GM12864 (cell line): Measurements from ENCODE around the gene DNAAF9.
"Not testable (repeated sequence)": the region's sequence is repeated elsewhere in the genome, so short reads cannot be mapped to it uniquely, and the experiment has no call there.

Experiments used
- DNase-seq: peaks from one replicate; pipeline ENCODE4 v3.0.0-alpha.2; 2011; ENCODE audit warnings: low read depth
- H3K4me3 ChIP-seq: 2 replicates; pipeline ENCODE4 v1.5.1; 2011; ENCODE audit warnings: mild to moderate bottlenecking, low read depth, low read length, control low read depth
- CTCF ChIP-seq: IDR thresholded peaks from 2 replicates; pipeline ENCODE4 v1.5.1; 2011; ENCODE audit warnings: low read depth, mild to moderate bottlenecking, moderate library complexity, low read length, control low read depth, inconsistent platforms; ENCODE audit errors: missing control alignments

Gene DNAAF9

GRCh38 chr20:3430376-3431069, 23.1 kb upstream of the DNAAF9 start:
- peak; percentile 68 for DNase-seq
- no peak for TF ChIP-seq CTCF
- H3K4me3 ChIP-seq, result no peak overlapping the region

GRCh38 chr20:3426766-3427165, 19.3 kb upstream of the DNAAF9 start:
- H3K4me3 ChIP-seq, result not testable (repeated sequence)

GRCh38 chr20:3423126-3423525, 15.7 kb upstream of the DNAAF9 start:
- H3K4me3 ChIP-seq, result no peak overlapping the region
- no peak for TF ChIP-seq CTCF
- DNase-seq, result no peak

More at GRCh38 chr20:3426766-3427165, 19.3 kb upstream of the DNAAF9 start:
- DNase-seq, result not testable (repeated sequence)

- no peak for DNase-seq
- H3K4me3 ChIP-seq, result no peak overlapping the region
- TF ChIP-seq CTCF, result no peak
Measured at GRCh38 chr20:3421985-3422384, 14.5 kb upstream of the DNAAF9 start.

GRCh38 chr20:3420211-3420707, 12.8 kb upstream of the DNAAF9 start:
- peak; percentile 73 for DNase-seq

GRCh38 chr20:3418161-3418560, 10.7 kb upstream of the DNAAF9 start:
- not testable (repeated sequence) for H3K4me3 ChIP-seq, DNase-seq

More at GRCh38 chr20:3420211-3420707, 12.8 kb upstream of the DNAAF9 start:
- no peak for TF ChIP-seq CTCF
- H3K4me3 ChIP-seq, result no peak overlapping the region

- H3K4me3 ChIP-seq, result no peak overlapping the region
- no peak for TF ChIP-seq CTCF
- DNase-seq, result no peak
Measured at GRCh38 chr20:3414122-3414521, 6.7 kb upstream of the DNAAF9 start.

GRCh38 chr20:3413393-3413889, 6.0 kb upstream of the DNAAF9 start:
- no peak for TF ChIP-seq CTCF
- H3K4me3 ChIP-seq, result no peak overlapping the region
- DNase-seq, result no peak
